Body of pancreas (tissue), 4 donors: Measurements from ENCODE around the gene OPN1MW3. TPM values are rescaled to one million over a fixed set of nuclear protein-coding genes. Genes with fewer than 3 reads are reported as not detected.

Experiments used
- ATAC-seq: fragments of 150-250 bp; one replicate; pipeline ENCODE4 v1.9.1; 2016
- DNase-seq, 4 donors: peaks; one replicate each; pipeline ENCODE4 v3.0.0-alpha.2; 2019
- H3K27ac ChIP-seq, 4 donors: fragments of 200-600 bp; sonication (generic); 1 replicate in 3 of 4; 2 replicates in 1 of 4; pipeline versions ENCODE4 v1.5.1 to v1.6.1; 2016 to 2019; ENCODE audit warnings: mild to moderate bottlenecking in 1 of 4, mixed read lengths in 1 of 4, moderate library complexity in 1 of 4
- H3K27me3 ChIP-seq, 2 donors: fragments of 200-600 bp; sonication (generic); one replicate each; pipeline ENCODE4 v1.6.0; 2016; ENCODE audit warnings: mild to moderate bottlenecking in 1 of 2
- H3K36me3 ChIP-seq, 2 donors: fragments of 200-600 bp; sonication (generic); replicated peaks in 1 of 2; 2 replicates each; pipeline ENCODE4 v1.5.1; 2016; ENCODE audit warnings: low read depth in 2 of 2; ENCODE audit not compliant: insufficient read depth in 1 of 2
- H3K4me1 ChIP-seq: fragments of 200-600 bp; sonication (generic); one replicate; pipeline ENCODE4 v1.6.0; 2016
- H3K4me3 ChIP-seq, 2 donors: fragments of 200-600 bp; sonication (generic); 1 replicate in 1 of 2; 2 replicates in 1 of 2; pipeline ENCODE4 v1.5.1; 2016 to 2019
- H3K9me3 ChIP-seq, 3 donors: fragments of 200-600 bp; sonication (generic); 1 replicate in 2 of 3; 2 replicates in 1 of 3; pipeline ENCODE4 v1.5.1; 2016
- POLR2A ChIP-seq, 3 donors: fragments of 450-650 bp; IDR thresholded peaks; one replicate each; pipeline ENCODE4 v1.6.1; 2016; ENCODE audit warnings: antibody characterized with exemption in 3 of 3, mild to moderate bottlenecking in 2 of 3
- WGBS, 2 donors: methylation state at CpG; one replicate each; pipeline ENCODE4 v1.1.5; 2017; 5-methylcytosine and 5-hydroxymethylcytosine counted together
- intact Hi-C: fragments of 100-400 bp; cut with DNase I; formaldehyde crosslinking; loops from one replicate; pipeline ENCODE4 v1.15.1; 2023
- total RNA-seq, 2 donors: library from RNA; depleted of rRNA; stranded (reverse); fragments of >200 nt; gene quantifications; one replicate each; pipeline ENCODE4 v1.1.0, GENCODE V29; 2016
- TF ChIP-seq, protein P1 (sequence below), 7 experiments: fragments of 450-650 bp in 4 of 7; fragments of 200-600 bp in 3 of 7; sonication (generic) in 3 of 7; IDR thresholded peaks; one replicate each; pipeline ENCODE4 v1.5.1; 2016 to 2019; ENCODE audit warnings: antibody characterized with exemption in 7 of 7

The OPN1MW3 gene
- total RNA-seq, 2 donors from 2014 or later, result not detected

DNA sequence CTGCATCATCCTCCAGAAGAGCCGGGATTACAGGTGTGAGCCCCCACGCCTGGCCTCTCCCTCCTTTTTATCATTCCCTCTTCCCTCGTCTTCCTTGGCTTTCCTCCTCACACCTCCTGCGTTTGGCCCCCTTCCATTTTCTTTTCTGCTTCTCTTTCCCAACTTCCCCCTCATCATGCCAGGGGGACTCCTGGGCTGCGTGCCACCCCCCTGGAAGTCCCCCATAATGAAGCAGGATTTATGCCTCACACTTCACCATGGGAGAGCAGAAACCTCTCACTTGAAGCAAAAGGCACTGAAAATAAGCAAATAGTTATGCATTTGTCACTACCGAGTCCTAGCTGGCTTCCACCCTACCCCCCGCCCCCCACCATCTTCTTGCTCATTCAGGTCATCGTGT, 46.1 kb downstream of the OPN1MW3 start:
- DNase-seq (no peak), ATAC-seq (no peak)
- H3K9me3 ChIP-seq, result no peaks in the 10 kb centered on the region
- no peaks in the 10 kb centered on the region for H3K27me3 ChIP-seq
- H3K27ac ChIP-seq, result no peak overlapping the region
- H3K36me3 ChIP-seq, result no peaks in the 10 kb centered on the region
- H3K4me1 ChIP-seq, result no peaks in the 10 kb centered on the region
- TF ChIP-seq POLR2A (IDR thresholded peaks at IDR 0.05), result no peak
- TF ChIP-seq, protein P1, sequence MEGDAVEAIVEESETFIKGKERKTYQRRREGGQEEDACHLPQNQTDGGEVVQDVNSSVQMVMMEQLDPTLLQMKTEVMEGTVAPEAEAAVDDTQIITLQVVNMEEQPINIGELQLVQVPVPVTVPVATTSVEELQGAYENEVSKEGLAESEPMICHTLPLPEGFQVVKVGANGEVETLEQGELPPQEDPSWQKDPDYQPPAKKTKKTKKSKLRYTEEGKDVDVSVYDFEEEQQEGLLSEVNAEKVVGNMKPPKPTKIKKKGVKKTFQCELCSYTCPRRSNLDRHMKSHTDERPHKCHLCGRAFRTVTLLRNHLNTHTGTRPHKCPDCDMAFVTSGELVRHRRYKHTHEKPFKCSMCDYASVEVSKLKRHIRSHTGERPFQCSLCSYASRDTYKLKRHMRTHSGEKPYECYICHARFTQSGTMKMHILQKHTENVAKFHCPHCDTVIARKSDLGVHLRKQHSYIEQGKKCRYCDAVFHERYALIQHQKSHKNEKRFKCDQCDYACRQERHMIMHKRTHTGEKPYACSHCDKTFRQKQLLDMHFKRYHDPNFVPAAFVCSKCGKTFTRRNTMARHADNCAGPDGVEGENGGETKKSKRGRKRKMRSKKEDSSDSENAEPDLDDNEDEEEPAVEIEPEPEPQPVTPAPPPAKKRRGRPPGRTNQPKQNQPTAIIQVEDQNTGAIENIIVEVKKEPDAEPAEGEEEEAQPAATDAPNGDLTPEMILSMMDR (IDR thresholded peaks at IDR 0.05), result no peak
- H3K4me3 ChIP-seq, result no peak overlapping the region
- intact Hi-C loops, result no loop called here
- WGBS, 2 donors, result 53 to 71% methylated on average over 3 to 7 of the region's 8 CpGs

DNA sequence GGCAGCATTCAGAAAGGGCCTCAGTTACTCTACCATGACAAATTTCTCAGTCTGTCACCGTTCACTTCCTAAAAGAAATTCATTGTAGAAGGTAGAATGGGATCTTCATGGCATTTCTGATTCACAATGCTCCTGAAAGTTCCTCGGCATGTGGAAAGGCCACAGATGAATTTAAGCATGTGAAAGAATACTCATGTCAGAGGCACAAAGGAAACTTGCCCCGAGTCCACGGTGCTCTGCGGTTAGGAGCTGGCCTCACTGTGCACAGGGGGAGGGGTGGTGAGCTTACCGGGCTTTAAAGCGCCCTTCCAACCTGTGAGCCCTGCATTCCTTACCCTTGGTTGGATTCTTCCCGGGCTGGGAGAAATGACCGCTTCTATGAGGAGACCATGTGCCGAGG, 47.5 kb downstream of the OPN1MW3 start:
- 37% methylated on average over 5 of the region's 10 CpGs; no CpG with 5 or more reads in 1 of the 2 donors for WGBS, 2 donors
- TF ChIP-seq, protein P1 (IDR thresholded peaks at IDR 0.05), result no peak
- no peak for TF ChIP-seq POLR2A (IDR thresholded peaks at IDR 0.05)
- Histone ChIP-seq H3K27ac (no peak overlapping the region), H3K9me3 (no peaks in the 10 kb centered on the region), H3K36me3 (no peaks in the 10 kb centered on the region), H3K4me1 (no peaks in the 10 kb centered on the region), H3K4me3 (no peak overlapping the region), H3K27me3 (no peaks in the 10 kb centered on the region)
- intact Hi-C loops, result no loop called here
- ATAC-seq, result no peak
- no peak for DNase-seq

DNA sequence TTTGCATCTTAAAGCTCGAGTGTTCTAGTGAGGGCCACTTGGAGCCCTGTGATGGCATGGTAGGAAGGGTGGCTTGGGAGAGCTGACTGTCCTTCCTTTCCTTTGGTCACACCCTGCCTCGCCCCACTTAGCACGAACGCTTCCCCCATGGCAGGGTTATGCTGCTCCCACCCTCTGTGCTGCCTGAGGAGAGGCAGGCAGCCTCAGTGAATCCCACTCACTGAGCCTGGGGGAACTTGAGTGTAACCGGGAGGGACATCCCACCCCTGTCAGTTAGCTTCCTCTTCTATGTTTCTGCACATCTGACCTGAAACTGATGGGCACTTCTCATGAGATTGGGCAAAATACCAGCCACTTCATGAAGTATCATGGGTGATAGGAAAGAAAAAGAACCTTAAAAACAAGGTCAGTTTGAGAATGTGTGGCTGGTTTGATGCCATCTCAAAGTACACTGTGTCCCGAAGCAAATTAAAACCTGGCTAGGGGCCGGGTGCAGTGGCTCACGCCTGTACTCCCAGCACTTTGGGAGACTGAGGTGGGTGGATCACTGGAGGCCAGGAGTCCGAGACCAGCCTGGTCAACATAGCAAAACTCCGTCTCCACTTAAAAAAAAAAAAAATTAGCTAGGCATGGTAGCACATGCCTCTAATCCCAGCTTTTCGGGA, 48.3 kb downstream of the OPN1MW3 start:
- Histone ChIP-seq H3K4me1 (no peaks in the 10 kb centered on the region), H3K4me3 (no peak overlapping the region), H3K36me3 (no peaks in the 10 kb centered on the region), H3K27me3 (no peaks in the 10 kb centered on the region), H3K9me3 (no peaks in the 10 kb centered on the region), H3K27ac (no peak overlapping the region)
- TF ChIP-seq, protein P1 (IDR thresholded peaks at IDR 0.05), result no peak
- no peak for TF ChIP-seq POLR2A (IDR thresholded peaks at IDR 0.05)
- no peak for DNase-seq
- 76 to 81% methylated on average over 6 to 10 of the region's 11 CpGs for WGBS, 2 donors
- ATAC-seq, result no peak
- intact Hi-C loops, result no loop called here

DNA sequence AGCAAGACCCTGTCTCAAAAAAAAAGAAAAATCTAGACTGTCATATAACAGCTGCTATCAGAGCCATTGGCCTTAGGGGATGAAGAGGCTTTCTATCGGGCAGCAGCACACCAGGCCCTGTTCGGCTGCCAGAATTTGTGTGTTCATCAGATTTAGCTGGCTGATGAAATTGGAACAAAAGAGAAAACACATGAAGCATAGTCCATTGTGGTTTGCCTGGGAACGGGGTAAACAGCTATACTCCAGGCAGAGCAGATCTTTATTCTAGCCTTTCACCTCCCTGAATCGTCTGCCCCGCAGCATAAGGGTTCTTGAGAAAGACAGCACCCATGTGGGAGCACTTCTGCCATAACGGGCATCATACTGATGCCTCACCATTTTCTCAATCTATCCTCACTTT, 49.8 kb downstream of the OPN1MW3 start:
- WGBS, 2 donors, result 72 to 83% methylated on average over 5 to 6 of the region's 6 CpGs
- H3K27ac ChIP-seq, result no peak overlapping the region
- ATAC-seq, result no peak

More for the DNA sequence above, 49.8 kb downstream of the OPN1MW3 start:
- no peak for DNase-seq
- intact Hi-C loops, result no loop called here
- Histone ChIP-seq H3K9me3 (no peaks in the 10 kb centered on the region), H3K36me3 (no peaks in the 10 kb centered on the region), H3K4me1 (no peaks in the 10 kb centered on the region), H3K4me3 (no peak overlapping the region), H3K27me3 (no peaks in the 10 kb centered on the region)
- TF ChIP-seq POLR2A (IDR thresholded peaks at IDR 0.05), result no peak
- TF ChIP-seq, protein P1 (IDR thresholded peaks at IDR 0.05), result no peak
